ENCODE measurements around the gene RIN2.

- TF ChIP-seq, protein P1, sequence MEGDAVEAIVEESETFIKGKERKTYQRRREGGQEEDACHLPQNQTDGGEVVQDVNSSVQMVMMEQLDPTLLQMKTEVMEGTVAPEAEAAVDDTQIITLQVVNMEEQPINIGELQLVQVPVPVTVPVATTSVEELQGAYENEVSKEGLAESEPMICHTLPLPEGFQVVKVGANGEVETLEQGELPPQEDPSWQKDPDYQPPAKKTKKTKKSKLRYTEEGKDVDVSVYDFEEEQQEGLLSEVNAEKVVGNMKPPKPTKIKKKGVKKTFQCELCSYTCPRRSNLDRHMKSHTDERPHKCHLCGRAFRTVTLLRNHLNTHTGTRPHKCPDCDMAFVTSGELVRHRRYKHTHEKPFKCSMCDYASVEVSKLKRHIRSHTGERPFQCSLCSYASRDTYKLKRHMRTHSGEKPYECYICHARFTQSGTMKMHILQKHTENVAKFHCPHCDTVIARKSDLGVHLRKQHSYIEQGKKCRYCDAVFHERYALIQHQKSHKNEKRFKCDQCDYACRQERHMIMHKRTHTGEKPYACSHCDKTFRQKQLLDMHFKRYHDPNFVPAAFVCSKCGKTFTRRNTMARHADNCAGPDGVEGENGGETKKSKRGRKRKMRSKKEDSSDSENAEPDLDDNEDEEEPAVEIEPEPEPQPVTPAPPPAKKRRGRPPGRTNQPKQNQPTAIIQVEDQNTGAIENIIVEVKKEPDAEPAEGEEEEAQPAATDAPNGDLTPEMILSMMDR (IDR thresholded peaks at IDR 0.05): no peak
- TF ChIP-seq POLR2A (IDR thresholded peaks at IDR 0.05): no peak
These were observed 35.7 kb downstream of the RIN2 start for GRCh38 chr20:19793716-19794115.

Measured in thyroid gland (tissue), 4 donors.